GM18951 (cell line): ENCODE results near the gene CASK.

Experiments
- POLR2A ChIP-seq: IDR thresholded peaks from 4 replicates; pipeline ENCODE4 v1.6.1; 2011; ENCODE audit warnings: mild to moderate bottlenecking; ENCODE audit not compliant: insufficient read length, insufficient read depth; ENCODE audit errors: extremely low read depth
- in situ Hi-C: fragments of 300-500 bp; cut with MboI; formaldehyde crosslinking; loops from one replicate; pipeline ENCODE4 v1.12.0; 2022; ENCODE audit warnings: low sequenced_read_pairs, mixed read lengths, inconsistent platforms; ENCODE audit not compliant: unreplicated experiment

CASK gene

GRCh38 chrX:41779030-41779564, 144.3 kb downstream of the CASK start:
- in situ Hi-C loops: loop anchor here (25.0 kb wide), 2 partner anchors 533 to 1783 kb away; no protein-coding TSS in a partner anchor
- TF ChIP-seq POLR2A: no peak

- no peak for TF ChIP-seq POLR2A
- in situ Hi-C loops: no loop called here
Observed at GRCh38 chrX:41761702-41762101, 161.7 kb downstream of the CASK start.

- in situ Hi-C loops: no loop called here
- TF ChIP-seq POLR2A: no peak
Observed at GRCh38 chrX:41761169-41761568, 162.2 kb downstream of the CASK start.

GRCh38 chrX:41759817-41760216, 163.5 kb downstream of the CASK start:
- in situ Hi-C loops: no loop called here
- TF ChIP-seq POLR2A: no peak

GRCh38 chrX:41758401-41758800, 165.0 kb downstream of the CASK start:
- TF ChIP-seq POLR2A: no peak
- in situ Hi-C loops: no loop called here

GRCh38 chrX:41750716-41751115, 172.6 kb downstream of the CASK start:
- in situ Hi-C loops: no loop called here
- TF ChIP-seq POLR2A: no peak

GRCh38 chrX:41739871-41740270, 183.5 kb downstream of the CASK start:
- TF ChIP-seq POLR2A: no peak
- in situ Hi-C loops: loop anchor here (25.0 kb wide), 1 partner anchor 178 kb away; no protein-coding TSS in a partner anchor

- in situ Hi-C loops: loop anchor here (25.0 kb wide), 1 partner anchor 175 kb away; no protein-coding TSS in a partner anchor
- no peak for TF ChIP-seq POLR2A
Observed at GRCh38 chrX:41737065-41737464, 186.3 kb downstream of the CASK start.

- in situ Hi-C loops: loop anchor here (25.0 kb wide), 1 partner anchor 172 kb away; no protein-coding TSS in a partner anchor
- TF ChIP-seq POLR2A: no peak
Observed at GRCh38 chrX:41734530-41734929, 188.8 kb downstream of the CASK start.

- TF ChIP-seq POLR2A: no peak
- in situ Hi-C loops: loop anchor here (25.0 kb wide), 1 partner anchor 172 kb away; no protein-coding TSS in a partner anchor
Observed at GRCh38 chrX:41733939-41734338, 189.4 kb downstream of the CASK start.

- in situ Hi-C loops: loop anchor here (25.0 kb wide), 1 partner anchor 170 kb away; no protein-coding TSS in a partner anchor
Observed at GRCh38 chrX:41732260-41732659, 191.1 kb downstream of the CASK start.

GRCh38 chrX:41730081-41730480, 193.3 kb downstream of the CASK start:
- in situ Hi-C loops: loop anchor here (25.0 kb wide), 1 partner anchor 168 kb away; no protein-coding TSS in a partner anchor
- TF ChIP-seq POLR2A: no peak

More at GRCh38 chrX:41732260-41732659, 191.1 kb downstream of the CASK start:
- no peak for TF ChIP-seq POLR2A

- in situ Hi-C loops: loop anchor here (25.0 kb wide), 1 partner anchor 166 kb away; no protein-coding TSS in a partner anchor
- TF ChIP-seq POLR2A: no peak
Observed at GRCh38 chrX:41728125-41728524, 195.2 kb downstream of the CASK start.

- in situ Hi-C loops: loop anchor here (25.0 kb wide), 1 partner anchor 437 kb away; no protein-coding TSS in a partner anchor
- TF ChIP-seq POLR2A: no peak
Observed at GRCh38 chrX:41723826-41724225, 199.5 kb downstream of the CASK start, which contains the start of gene GPR82. Gene GPR82 (plus strand): TSS chrX:41724181. CDS start chrX:41727027, 2,846 bp downstream.
